Keratinocyte (primary cell): ENCODE results near the gene KRT4. TPM values are rescaled to one million over a fixed set of nuclear protein-coding genes. Genes with fewer than 3 reads are reported as not detected.

ENCODE experiments used
- DNase-seq: peaks from one replicate; pipeline ENCODE4 v3.0.0-alpha.2; 2011; ENCODE audit warnings: low read depth, missing footprints, low spot score
- FAIRE-seq: peaks from 2 replicates; lab custom pipeline; 2011; peaks lifted over from hg19 to GRCh38; lab: Jason Lieb, UNC
- H2AFZ ChIP-seq: 2 replicates; pipeline ENCODE4 v1.6.0; 2012; ENCODE audit warnings: low read length, control low read depth, inconsistent platforms; ENCODE audit not compliant: control insufficient read depth
- H3K27ac ChIP-seq: 2 replicates; pipeline ENCODE4 v1.5.1; 2011; ENCODE audit warnings: low read length; ENCODE audit not compliant: control insufficient read depth, insufficient read depth
- H3K27me3 ChIP-seq: 3 replicates; pipeline ENCODE4 v1.6.0; 2011; ENCODE audit warnings: low read length; ENCODE audit not compliant: control insufficient read depth, insufficient read depth; ENCODE audit errors: extremely low read depth
- H3K36me3 ChIP-seq, 2 experiments: 2 replicates in 1 of 2; 3 replicates in 1 of 2; pipeline ENCODE4 v1.5.1; 2011; ENCODE audit warnings: low read length in 2 of 2, mild to moderate bottlenecking in 1 of 2; ENCODE audit not compliant: control insufficient read depth in 2 of 2, insufficient read depth in 2 of 2; ENCODE audit errors: extremely low read depth in 1 of 2
- H3K4me1 ChIP-seq: 3 replicates; pipeline ENCODE4 v1.5.1; 2011; ENCODE audit warnings: low read length; ENCODE audit not compliant: control insufficient read depth, insufficient read depth; ENCODE audit errors: extremely low read depth
- H3K4me2 ChIP-seq: 3 replicates; pipeline ENCODE4 v1.6.0; 2011; ENCODE audit warnings: low read depth, low read length; ENCODE audit not compliant: control insufficient read depth, insufficient read depth; ENCODE audit errors: extremely low read depth
- H3K4me3 ChIP-seq, 3 experiments: fragments of 200-600 bp in 1 of 3; sonication (generic) in 1 of 3; 2 replicates in 2 of 3; 3 replicates in 1 of 3; pipeline ENCODE4 v1.5.1; 2011 to 2016; ENCODE audit warnings: low read length in 3 of 3, mild to moderate bottlenecking in 3 of 3, control low read depth in 2 of 3, inconsistent platforms in 1 of 3, low read depth in 1 of 3, mixed read lengths in 1 of 3, mixed run types in 1 of 3, moderate library complexity in 1 of 3; ENCODE audit not compliant: control insufficient read depth in 2 of 3, insufficient read depth in 2 of 3; ENCODE audit errors: extremely low read depth in 1 of 3
- H3K79me2 ChIP-seq: 2 replicates; pipeline ENCODE4 v1.6.0; 2012; ENCODE audit warnings: low read length; ENCODE audit not compliant: control insufficient read depth, insufficient read depth
- H3K9ac ChIP-seq: 3 replicates; pipeline ENCODE4 v1.6.0; 2011; ENCODE audit warnings: low read length; ENCODE audit not compliant: control insufficient read depth, insufficient read depth; ENCODE audit errors: extremely low read depth
- H3K9me1 ChIP-seq: 3 replicates; pipeline ENCODE4 v1.6.0; 2011; ENCODE audit warnings: low read length; ENCODE audit not compliant: control insufficient read depth, insufficient read depth; ENCODE audit errors: extremely low read depth
- H3K9me3 ChIP-seq: 2 replicates; pipeline ENCODE4 v1.5.1; 2012; ENCODE audit warnings: low read depth, low read length; ENCODE audit not compliant: control insufficient read depth
- H4K20me1 ChIP-seq: 3 replicates; pipeline ENCODE4 v1.6.0; 2011; ENCODE audit warnings: low read length; ENCODE audit not compliant: control insufficient read depth, insufficient read depth; ENCODE audit errors: extremely low read depth
- CTCF ChIP-seq, 3 experiments: IDR thresholded peaks in 1 of 3; conservative IDR thresholded peaks in 1 of 3; optimal IDR thresholded peaks in 1 of 3; 2 replicates in 2 of 3; 3 replicates in 1 of 3; pipeline versions ENCODE3 to v1.5.1; 2011; ENCODE audit warnings: low read length in 3 of 3, mild to moderate bottlenecking in 3 of 3, moderate library complexity in 2 of 3, control low read depth in 1 of 3, inconsistent platforms in 1 of 3; ENCODE audit not compliant: insufficient read depth in 2 of 3; ENCODE audit errors: extremely low read depth in 1 of 3
- EZH2 ChIP-seq: IDR thresholded peaks from one replicate; pipeline ENCODE4 v1.6.1; 2012; ENCODE audit warnings: inconsistent platforms, mild to moderate bottlenecking, low read length, moderate library complexity
- dilution Hi-C: fragments of 300-500 bp; cut with MboI; formaldehyde crosslinking; loops from one replicate; pipeline ENCODE4 v1.7.0; 2020; ENCODE audit warnings: low sequenced_read_pairs; ENCODE audit not compliant: extremely low pct_ligation_motif_present
- polyA plus RNA-seq, 5 experiments: library from polyadenylated mRNA; depleted of rRNA in 3 of 5; stranded (reverse) in 3 of 5; stranded (forward) in 1 of 5; unstranded in 1 of 5; fragments of >200 nt; gene quantifications; 1 replicate in 1 of 5; 2 replicates in 3 of 5; 3 replicates in 1 of 5; pipeline versions ENCODE4 v1.2.1 to v1.2.3, GENCODE V29; 2011 to 2012; ENCODE audit warnings: missing spikeins in 2 of 5, low read depth in 1 of 5, low replicate concordance in 1 of 5

Gene KRT4
- polyA plus RNA-seq, 1 donor (not counting 4 experiments of a cell fraction or from before 2014, with no cell fraction given), result 2.0 TPM

DNA sequence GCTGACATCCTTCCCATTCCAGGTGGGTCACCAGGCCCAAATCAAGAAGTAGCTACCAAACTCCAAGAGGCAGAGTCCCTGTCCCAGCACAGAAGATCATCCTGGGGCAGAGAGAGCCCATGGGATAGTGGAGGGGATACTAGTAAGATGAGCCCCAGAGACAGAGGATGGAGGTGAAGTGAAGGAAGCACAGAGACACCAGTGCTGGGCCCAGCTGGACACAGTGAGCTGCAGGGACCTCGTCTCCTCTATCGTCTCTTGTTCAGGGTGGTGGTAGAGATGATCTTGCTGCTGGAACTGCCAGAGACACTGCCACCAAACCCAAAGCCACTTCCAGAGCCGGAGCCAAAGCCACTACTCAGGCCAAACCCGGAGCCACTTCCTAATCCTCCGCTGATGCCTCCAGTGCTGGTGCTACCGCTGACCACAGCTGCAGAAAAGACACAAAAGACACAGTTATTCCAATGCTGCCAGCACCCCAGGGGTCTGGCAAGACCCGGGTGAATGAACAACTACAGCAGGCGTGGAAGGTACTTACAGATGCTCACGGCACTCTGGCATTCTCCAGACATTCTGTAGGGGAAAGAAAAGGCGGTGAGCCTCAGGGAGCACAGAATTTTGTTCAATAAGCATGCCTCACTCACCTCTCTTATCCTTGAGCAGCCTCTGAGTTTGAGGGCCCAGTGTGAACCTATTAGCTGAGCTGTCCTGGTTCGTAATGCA lies 6.9 kb downstream of the KRT4 start:
- no peaks in the 10 kb centered on the region for H3K9me3 ChIP-seq
- no peak overlapping the region for H3K4me3 ChIP-seq
- dilution Hi-C loops, result no loop called here
- peaks cover 24% of the 10 kb centered on the region for H3K27me3 ChIP-seq
- H3K4me1 ChIP-seq, result no peaks in the 10 kb centered on the region
- no peak overlapping the region for H3K9ac ChIP-seq
- no peak for DNase-seq
- no peak overlapping the region for H2AFZ ChIP-seq
- no peak for FAIRE-seq
- H3K4me2 ChIP-seq, result no peak overlapping the region
- no peaks in the 10 kb centered on the region for H3K9me1 ChIP-seq
- H3K36me3 ChIP-seq, result no peaks in the 10 kb centered on the region
- H3K27ac ChIP-seq, result no peak overlapping the region
- TF ChIP-seq EZH2 (no peak), CTCF (optimal IDR thresholded peaks at IDR 0.05 in 1 of 3, IDR thresholded peaks at IDR 0.05 in 1 of 3, conservative IDR thresholded peaks at IDR 0.05 in 1 of 3; ENCODE audit: extremely low read depth in 1 of 3, insufficient read depth in 2 of 3, low read length in 3 of 3) (no peak)
- H3K79me2 ChIP-seq, result no peaks in the 10 kb centered on the region
- no peaks in the 10 kb centered on the region for H4K20me1 ChIP-seq

DNA sequence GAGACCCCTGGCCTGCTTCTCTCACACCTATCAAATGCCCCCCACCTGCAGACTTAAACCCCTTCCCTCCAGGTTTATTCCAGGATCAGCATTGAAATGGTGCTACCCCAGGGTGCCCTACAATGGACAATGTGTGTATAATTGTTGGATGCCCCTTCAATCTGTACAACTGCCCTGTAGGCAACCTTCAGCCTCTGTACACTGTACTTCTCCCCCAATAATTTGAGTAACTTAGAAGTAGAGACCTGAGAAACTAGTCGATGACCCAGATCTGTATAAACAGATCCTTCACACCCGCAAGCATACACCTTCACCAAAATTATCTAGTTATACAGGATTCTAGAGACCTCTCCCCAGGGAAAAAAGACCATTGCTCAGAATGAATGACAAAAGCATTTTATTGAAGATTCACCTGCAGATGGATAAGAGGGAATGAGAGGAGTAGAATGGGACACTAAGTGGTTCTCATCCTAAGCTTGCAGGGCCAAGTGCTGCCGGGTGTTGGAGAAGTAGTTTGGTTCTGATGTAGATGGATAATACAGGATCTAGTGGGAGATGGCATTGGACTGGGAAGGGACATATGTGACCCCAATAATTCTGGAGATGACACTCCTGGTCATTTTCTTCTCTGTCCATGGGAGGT lies 7.6 kb downstream of the KRT4 start:
- FAIRE-seq (no peak), DNase-seq (no peak)
- Histone ChIP-seq H3K36me3 (no peaks in the 10 kb centered on the region), H3K4me1 (no peaks in the 10 kb centered on the region), H3K9me1 (no peaks in the 10 kb centered on the region), H3K9ac (no peak overlapping the region), H2AFZ (no peak overlapping the region), H3K4me3 (no peak overlapping the region), H3K9me3 (no peaks in the 10 kb centered on the region), H3K27ac (no peak overlapping the region), H4K20me1 (no peaks in the 10 kb centered on the region), H3K27me3 (peaks cover 18% of the 10 kb centered on the region), H3K79me2 (no peaks in the 10 kb centered on the region), H3K4me2 (no peak overlapping the region)
- TF ChIP-seq CTCF (optimal IDR thresholded peaks at IDR 0.05 in 1 of 3, IDR thresholded peaks at IDR 0.05 in 1 of 3, conservative IDR thresholded peaks at IDR 0.05 in 1 of 3; ENCODE audit: extremely low read depth in 1 of 3, insufficient read depth in 2 of 3, low read length in 3 of 3) (no peak), EZH2 (no peak)
- dilution Hi-C loops, result no loop called here
